Gastroesophageal sphincter (tissue), 4 donors: ENCODE results near the gene VAV2. TPM values are rescaled to one million over a fixed set of nuclear protein-coding genes. Genes with fewer than 3 reads are reported as not detected.
"Not testable (repeated sequence)": the region's sequence is repeated elsewhere in the genome, so short reads cannot be mapped to it uniquely, and the experiment has no call there.

Experiments used
- ATAC-seq: fragments of 150-250 bp; one replicate; pipeline ENCODE4 v1.9.1; 2016; ENCODE audit warnings: mild to moderate bottlenecking, moderate library complexity
- H3K27ac ChIP-seq, 4 donors: fragments of 200-600 bp; sonication (generic) in 3 of 4; 1 replicate in 3 of 4; 2 replicates in 1 of 4; pipeline ENCODE4 v1.5.1; 2016 to 2019
- H3K27me3 ChIP-seq: fragments of 200-600 bp; sonication (generic); one replicate; pipeline ENCODE4 v1.5.1; 2019
- H3K36me3 ChIP-seq, 2 donors: fragments of 200-600 bp; sonication (generic); one replicate each; pipeline ENCODE4 v1.5.1; 2019; ENCODE audit warnings: control low read depth in 1 of 2
- H3K4me1 ChIP-seq, 3 donors: fragments of 200-600 bp; sonication (generic); 1 replicate in 2 of 3; 2 replicates in 1 of 3; pipeline ENCODE4 v1.5.1; 2016 to 2019; ENCODE audit warnings: control low read depth in 2 of 3
- H3K4me3 ChIP-seq, 2 donors: fragments of 200-600 bp; sonication (generic); one replicate each; pipeline ENCODE4 v1.5.1; 2019; ENCODE audit warnings: mild to moderate bottlenecking in 1 of 2, moderate library complexity in 1 of 2
- H3K9me3 ChIP-seq, 3 donors: fragments of 200-600 bp; sonication (generic); one replicate each; pipeline ENCODE4 v1.5.1; 2017 to 2019; ENCODE audit warnings: control low read depth in 2 of 3
- CTCF ChIP-seq, 4 experiments: fragments of 200-600 bp in 2 of 4; fragments of 450-650 bp in 2 of 4; sonication (generic) in 1 of 4; IDR thresholded peaks; one replicate each; pipeline ENCODE4 v1.5.1; 2017 to 2019; ENCODE audit warnings: antibody characterized with exemption in 4 of 4, mild to moderate bottlenecking in 2 of 4, moderate library complexity in 2 of 4
- EP300 ChIP-seq: sonication (generic); formaldehyde crosslinking; IDR thresholded peaks from one replicate; pipeline ENCODE4 v1.6.1; 2017; ENCODE audit warnings: antibody characterized with exemption, mild to moderate bottlenecking
- POLR2A ChIP-seq, 2 donors: fragments of 450-650 bp; IDR thresholded peaks; one replicate each; pipeline ENCODE4 v1.6.1; 2017; ENCODE audit warnings: antibody characterized with exemption in 2 of 2, mild to moderate bottlenecking in 2 of 2, moderate library complexity in 1 of 2
- POLR2AphosphoS5 ChIP-seq: sonication (generic); formaldehyde crosslinking; IDR thresholded peaks from one replicate; pipeline ENCODE4 v1.6.1; 2017; ENCODE audit warnings: antibody characterized with exemption
- WGBS, 2 donors: methylation state at CpG; one replicate each; pipeline ENCODE4 v1.1.5; 2018; ENCODE audit warnings: low coverage in 1 of 2; 5-methylcytosine and 5-hydroxymethylcytosine counted together
- total RNA-seq, 4 donors: library from RNA; depleted of rRNA; stranded (reverse); fragments of >200 nt; gene quantifications; one replicate each; pipeline ENCODE4 v1.1.0, GENCODE V29; 2016

VAV2 gene
- total RNA-seq, 4 donors from 2014 or later, result 7.7 to 16.8 (median 8.9) TPM

DNA sequence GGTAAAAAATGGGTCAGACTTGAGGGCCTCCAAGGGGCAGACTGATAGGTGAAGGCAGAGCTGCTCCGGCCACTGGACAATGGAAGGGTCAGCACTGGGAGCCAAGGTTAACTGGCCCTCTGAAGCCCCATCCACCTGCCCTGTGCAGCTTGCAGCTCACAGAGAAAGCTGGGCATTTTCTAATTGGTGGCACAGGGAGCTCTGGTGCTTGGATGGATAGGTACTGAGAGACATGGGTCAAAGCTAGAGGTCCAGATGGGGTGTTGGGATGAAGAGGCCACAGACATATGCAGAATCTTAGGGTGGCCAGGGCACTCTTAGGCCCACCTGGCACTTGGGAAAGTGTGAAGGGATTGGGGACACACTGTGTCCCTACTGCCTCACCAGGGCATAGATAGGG is 224.5 kb downstream of the VAV2 start:
- Histone ChIP-seq H3K27me3 (no peaks in the 10 kb centered on the region), H3K27ac (no peak overlapping the region), H3K4me3 (no peak overlapping the region), H3K4me1 (no peaks in the 10 kb centered on the region), H3K9me3 (peaks cover 0 to 16% (median 0%) of the 10 kb centered on the region in 3 donors), H3K36me3 (peaks cover 0 to 95% of the 10 kb centered on the region in 2 donors)
- TF ChIP-seq POLR2A (IDR thresholded peaks at IDR 0.05) (no peak), POLR2AphosphoS5 (no peak)
- no CpG with 5 or more reads among the region's 1 CpG for WGBS, 2 donors
- no peak for ATAC-seq

GRCh38 chr9:133767008-133767407 is 225.1 kb downstream of the VAV2 start:
- TF ChIP-seq POLR2AphosphoS5 (no peak), CTCF (IDR thresholded peaks at IDR 0.05) (no peak), EP300 (no peak), POLR2A (IDR thresholded peaks at IDR 0.05) (no peak)
- H3K9me3 ChIP-seq, result peaks cover 0 to 16% (median 0%) of the 10 kb centered on the region in 3 donors
- WGBS, 2 donors, result 100% methylated on average over 1 of the region's 1 CpG
- H3K4me1 ChIP-seq, result no peaks in the 10 kb centered on the region
- H3K27me3 ChIP-seq, result no peaks in the 10 kb centered on the region
- H3K4me3 ChIP-seq, result no peak overlapping the region
- no peak for ATAC-seq
- no peak overlapping the region for H3K27ac ChIP-seq
- peaks cover 0 to 94% of the 10 kb centered on the region in 2 donors for H3K36me3 ChIP-seq

DNA sequence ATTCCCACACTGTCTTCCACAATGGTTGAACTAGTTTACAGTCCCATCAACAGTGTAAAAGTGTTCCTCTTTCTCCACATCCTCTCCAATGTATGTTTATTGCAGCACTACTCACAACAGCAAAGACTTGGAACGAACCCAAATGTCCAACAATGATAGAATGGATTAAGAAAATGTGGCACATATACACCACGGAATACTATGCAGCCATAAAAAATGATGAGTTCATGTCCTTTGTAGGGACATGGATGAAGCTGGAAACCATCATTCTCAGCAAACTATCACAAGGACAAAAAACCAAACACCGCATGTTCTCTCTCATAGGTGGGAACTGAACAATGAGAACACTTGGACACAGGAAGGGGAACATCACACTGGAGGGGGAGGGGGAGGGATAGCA is 225.9 kb downstream of the VAV2 start:
- H3K4me3 ChIP-seq, ATAC-seq, H3K27me3 ChIP-seq, H3K27ac ChIP-seq, H3K4me1 ChIP-seq: not testable (repeated sequence)
- H3K9me3 ChIP-seq, result peaks cover 0 to 16% (median 0%) of the 10 kb centered on the region in 3 donors
- peaks cover 0 to 91% of the 10 kb centered on the region in 2 donors for H3K36me3 ChIP-seq
- 88% methylated on average over 2 of the region's 3 CpGs; no CpG with 5 or more reads in 1 of the 2 donors for WGBS, 2 donors

- Histone ChIP-seq H3K27me3 (no peaks in the 10 kb centered on the region), H3K4me1 (no peaks in the 10 kb centered on the region), H3K36me3 (peaks cover 0 to 66% of the 10 kb centered on the region in 2 donors), H3K4me3 (no peak overlapping the region), H3K27ac (no peak overlapping the region), H3K9me3 (peaks cover 0 to 16% (median 0%) of the 10 kb centered on the region in 3 donors)
- ATAC-seq, result no peak
- TF ChIP-seq POLR2AphosphoS5 (no peak), POLR2A (IDR thresholded peaks at IDR 0.05) (no peak), EP300 (no peak), CTCF (IDR thresholded peaks at IDR 0.05) (no peak)
- WGBS, 2 donors, result 66 to 93% methylated on average over 5 to 6 of the region's 26 CpGs
These were observed 228.6 kb downstream of the VAV2 start for GRCh38 chr9:133763272-133764183.

DNA sequence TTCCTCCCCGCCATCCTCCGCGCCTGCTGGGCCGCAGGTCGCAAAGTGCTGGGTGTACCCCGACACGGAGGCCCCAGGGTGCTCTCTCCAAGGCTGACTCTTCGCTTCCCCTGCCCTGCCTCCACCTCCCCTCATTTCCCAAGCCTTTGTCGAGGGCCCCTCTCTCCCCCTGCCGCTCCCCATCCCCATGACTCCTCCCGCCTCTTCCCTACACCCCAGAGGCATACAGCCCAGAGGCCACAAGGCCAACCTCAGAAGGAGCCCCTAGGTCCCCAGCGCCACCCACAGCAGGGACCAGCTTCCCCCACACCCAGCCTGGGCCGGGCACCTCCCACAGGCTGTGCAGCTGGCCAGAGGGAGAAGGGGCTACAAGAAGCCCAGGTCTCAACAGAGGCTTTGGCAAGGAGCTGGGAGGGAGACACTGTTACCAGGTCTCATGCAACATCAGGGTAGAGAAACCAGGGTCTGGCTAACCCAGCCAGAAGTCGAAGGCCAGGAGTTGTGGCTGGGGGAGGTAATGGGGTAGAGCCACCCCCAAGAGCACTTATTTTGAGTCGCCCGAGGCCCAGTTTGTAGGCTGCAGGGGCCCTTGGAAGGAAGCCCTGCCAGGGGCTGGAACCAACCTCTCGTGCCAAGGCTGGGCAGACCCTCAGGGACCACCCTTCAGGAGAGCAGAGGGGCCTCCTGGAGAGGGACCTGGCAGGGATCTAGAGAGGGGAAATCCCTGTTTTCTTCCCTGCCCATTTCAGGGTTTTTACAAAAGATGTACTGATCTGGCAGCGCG is 229.4 kb downstream of the VAV2 start:
- no peaks in the 10 kb centered on the region for H3K4me1 ChIP-seq
- peaks cover 0 to 58% of the 10 kb centered on the region in 2 donors for H3K36me3 ChIP-seq
- H3K4me3 ChIP-seq, result no peak overlapping the region
- H3K27me3 ChIP-seq, result no peaks in the 10 kb centered on the region
- H3K27ac ChIP-seq, result no peak overlapping the region
- TF ChIP-seq POLR2AphosphoS5 (no peak), POLR2A (IDR thresholded peaks at IDR 0.05) (no peak), EP300 (no peak), CTCF (IDR thresholded peaks at IDR 0.05) (no peak)
- 90 to 100% methylated on average over 1 to 10 of the region's 19 CpGs for WGBS, 2 donors
- peaks cover 0 to 11% (median 0%) of the 10 kb centered on the region in 3 donors for H3K9me3 ChIP-seq
- no peak for ATAC-seq
